Measurements from ENCODE around the gene USP10. TPM values are rescaled to one million over a fixed set of nuclear protein-coding genes. Genes with fewer than 3 reads are reported as not detected.

Gene USP10
- total RNA-seq, 1 donor from 2014 or later = 62.7 TPM

DNA sequence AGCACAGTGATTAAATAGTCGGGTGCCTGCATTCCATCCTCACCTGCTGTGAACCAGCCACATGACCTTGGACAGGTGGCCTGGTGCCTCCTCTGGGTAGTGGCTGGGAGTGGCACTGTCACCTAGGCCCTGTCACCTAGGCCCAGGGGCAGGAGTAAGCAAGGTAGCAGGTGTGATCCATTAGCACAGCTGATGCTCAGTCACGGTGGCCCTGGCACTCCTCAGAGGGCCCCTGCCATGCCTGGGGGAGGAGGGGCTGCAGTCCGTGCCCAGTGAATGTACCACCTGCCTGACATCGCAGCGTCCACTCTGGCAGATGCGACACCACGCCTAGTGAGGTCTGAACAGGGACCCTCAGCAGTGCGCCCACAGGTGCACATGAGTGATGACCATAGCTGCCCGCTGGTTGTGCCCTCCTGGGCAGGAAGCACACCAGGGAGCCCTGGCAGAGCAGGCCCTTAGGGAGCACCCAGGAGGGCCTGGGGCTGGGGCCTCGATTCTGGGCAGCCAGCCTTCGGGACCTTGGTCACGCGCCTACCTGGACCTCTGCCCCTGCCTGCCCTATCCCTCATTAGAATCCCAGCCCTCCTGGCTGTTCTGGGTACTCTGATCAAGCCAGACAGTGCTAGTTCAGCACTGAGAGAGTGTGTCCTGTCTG lies 86.9 kb downstream of the USP10 start:
- TF ChIP-seq, protein P1, sequence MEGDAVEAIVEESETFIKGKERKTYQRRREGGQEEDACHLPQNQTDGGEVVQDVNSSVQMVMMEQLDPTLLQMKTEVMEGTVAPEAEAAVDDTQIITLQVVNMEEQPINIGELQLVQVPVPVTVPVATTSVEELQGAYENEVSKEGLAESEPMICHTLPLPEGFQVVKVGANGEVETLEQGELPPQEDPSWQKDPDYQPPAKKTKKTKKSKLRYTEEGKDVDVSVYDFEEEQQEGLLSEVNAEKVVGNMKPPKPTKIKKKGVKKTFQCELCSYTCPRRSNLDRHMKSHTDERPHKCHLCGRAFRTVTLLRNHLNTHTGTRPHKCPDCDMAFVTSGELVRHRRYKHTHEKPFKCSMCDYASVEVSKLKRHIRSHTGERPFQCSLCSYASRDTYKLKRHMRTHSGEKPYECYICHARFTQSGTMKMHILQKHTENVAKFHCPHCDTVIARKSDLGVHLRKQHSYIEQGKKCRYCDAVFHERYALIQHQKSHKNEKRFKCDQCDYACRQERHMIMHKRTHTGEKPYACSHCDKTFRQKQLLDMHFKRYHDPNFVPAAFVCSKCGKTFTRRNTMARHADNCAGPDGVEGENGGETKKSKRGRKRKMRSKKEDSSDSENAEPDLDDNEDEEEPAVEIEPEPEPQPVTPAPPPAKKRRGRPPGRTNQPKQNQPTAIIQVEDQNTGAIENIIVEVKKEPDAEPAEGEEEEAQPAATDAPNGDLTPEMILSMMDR (IDR thresholded peaks at IDR 0.05) = no peak
- peaks cover 25% of the 10 kb centered on the region for H3K4me1 ChIP-seq
- peak; percentile 34 to 49 for ATAC-seq
- no peak overlapping the region for H3K27ac ChIP-seq
- no peak for DNase-seq
- H3K36me3 ChIP-seq = no peaks in the 10 kb centered on the region
- H3K27me3 ChIP-seq (ENCODE audit: low read depth) = no peaks in the 10 kb centered on the region
- intact Hi-C loops (cut with DNase I) = no loop called here
- no peak overlapping the region for H3K4me3 ChIP-seq
- no peaks in the 10 kb centered on the region for H3K9me3 ChIP-seq

DNA sequence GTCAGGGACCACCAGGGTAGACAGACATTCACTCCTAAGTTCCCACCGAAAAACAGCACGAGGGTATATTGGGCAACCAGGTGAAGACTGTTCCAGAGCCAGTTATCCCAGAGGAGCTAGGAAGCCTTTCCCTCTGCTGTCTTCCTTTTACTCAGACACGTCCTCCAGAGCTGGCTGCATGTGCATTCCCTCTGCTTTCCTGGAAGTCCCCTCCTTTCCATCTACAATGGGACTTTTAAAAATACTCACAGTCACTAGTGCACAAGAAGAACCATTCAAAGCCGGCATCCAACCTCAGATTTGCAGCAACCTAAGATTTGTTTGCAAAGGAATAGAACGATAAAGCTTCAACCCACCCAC lies 87.4 kb downstream of the USP10 start:
- no peak for ATAC-seq
- no peak for DNase-seq

DNA sequence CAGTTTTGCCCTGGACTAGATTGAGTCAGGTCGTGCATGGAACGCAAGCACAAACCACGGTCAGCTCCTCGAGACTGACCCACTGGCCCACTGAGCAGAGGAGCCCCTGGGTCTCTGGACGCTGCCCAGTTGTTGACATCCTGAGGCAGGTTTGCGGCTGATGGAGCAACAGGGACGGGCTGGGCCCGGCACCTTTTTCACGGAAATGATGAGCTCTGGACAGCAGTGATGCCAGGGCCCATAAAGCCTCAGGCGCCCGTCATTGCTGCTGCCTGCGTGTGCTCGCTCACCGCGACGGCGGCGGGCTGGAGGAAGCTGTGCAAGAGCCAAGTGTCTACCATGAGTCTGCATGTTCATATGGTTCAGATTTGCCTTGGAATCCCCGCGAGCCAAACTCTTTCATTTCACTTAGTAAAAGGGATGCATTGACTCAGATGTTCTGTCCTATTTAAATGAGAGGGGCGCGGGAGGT lies 89.2 kb downstream of the USP10 start:
- H3K27ac ChIP-seq = no peak overlapping the region
- H3K36me3 ChIP-seq = no peaks in the 10 kb centered on the region
- intact Hi-C loops (cut with DNase I) = no loop called here
- H3K9me3 ChIP-seq = no peaks in the 10 kb centered on the region
- no peak for DNase-seq
- no peak for ATAC-seq
- H3K27me3 ChIP-seq (ENCODE audit: low read depth) = no peaks in the 10 kb centered on the region
- peaks cover 25% of the 10 kb centered on the region for H3K4me1 ChIP-seq
- H3K4me3 ChIP-seq = no peak overlapping the region
- TF ChIP-seq, protein P1 (IDR thresholded peaks at IDR 0.05) = no peak

More for the DNA sequence above, 87.4 kb downstream of the USP10 start:
- H3K9me3 ChIP-seq = no peaks in the 10 kb centered on the region
- no peak overlapping the region for H3K4me3 ChIP-seq
- peaks cover 25% of the 10 kb centered on the region for H3K4me1 ChIP-seq
- H3K27me3 ChIP-seq (ENCODE audit: low read depth) = no peaks in the 10 kb centered on the region
- TF ChIP-seq, protein P1 (IDR thresholded peaks at IDR 0.05) = no peak
- intact Hi-C loops (cut with DNase I) = no loop called here
- no peaks in the 10 kb centered on the region for H3K36me3 ChIP-seq
- no peak overlapping the region for H3K27ac ChIP-seq

DNA sequence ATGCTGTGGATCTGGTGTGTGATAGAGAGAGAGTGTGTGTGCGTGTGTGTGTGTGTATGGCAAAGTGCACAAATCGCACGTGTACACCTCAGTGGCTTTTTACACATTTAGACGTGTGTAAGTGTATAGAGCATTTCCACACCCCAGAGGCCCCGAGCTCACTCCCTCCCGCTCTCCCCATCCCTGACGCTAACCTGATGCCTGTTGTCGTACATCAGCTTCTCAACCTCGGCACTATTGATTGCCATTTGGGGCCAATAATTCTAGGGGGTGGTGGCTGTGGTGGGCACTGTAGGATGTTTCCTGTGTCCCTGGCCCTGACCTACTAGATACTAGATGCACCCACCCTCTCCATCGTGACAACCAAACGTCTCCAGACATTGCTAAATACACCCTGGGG lies 89.6 kb downstream of the USP10 start:
- DNase-seq (no peak), ATAC-seq (no peak)
- Histone ChIP-seq H3K4me3 (no peak overlapping the region), H3K9me3 (no peaks in the 10 kb centered on the region), H3K27ac (no peak overlapping the region), H3K27me3 (ENCODE audit: low read depth) (no peaks in the 10 kb centered on the region), H3K4me1 (peaks cover 25% of the 10 kb centered on the region), H3K36me3 (no peaks in the 10 kb centered on the region)
- intact Hi-C loops (cut with DNase I) = no loop called here
- TF ChIP-seq, protein P1 (IDR thresholded peaks at IDR 0.05) = no peak

DNA sequence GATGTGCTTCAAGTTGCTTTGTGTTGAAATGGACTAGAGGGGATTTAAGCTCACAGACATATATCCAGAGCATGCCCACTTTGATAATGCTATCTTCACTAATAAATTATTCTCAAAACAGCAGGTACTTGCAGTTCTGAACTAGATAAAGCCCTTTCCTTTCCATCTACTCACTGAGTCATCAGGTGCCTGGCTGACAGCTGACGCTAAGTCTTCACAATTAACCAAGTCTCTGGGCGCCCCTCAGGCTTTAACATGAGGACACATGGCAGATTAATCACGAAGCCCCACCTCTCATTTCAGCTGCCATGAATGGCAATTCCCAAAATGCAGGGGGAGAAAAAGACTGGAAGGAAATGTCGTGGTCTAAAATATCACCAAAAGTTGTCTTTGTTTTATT lies 90.5 kb downstream of the USP10 start:
- ATAC-seq = no peak
- intact Hi-C loops (cut with DNase I) = no loop called here
- TF ChIP-seq, protein P1 (IDR thresholded peaks at IDR 0.05) = no peak
- Histone ChIP-seq H3K27ac (no peak overlapping the region), H3K27me3 (ENCODE audit: low read depth) (no peaks in the 10 kb centered on the region), H3K9me3 (no peaks in the 10 kb centered on the region), H3K4me1 (peaks cover 32% of the 10 kb centered on the region), H3K36me3 (no peaks in the 10 kb centered on the region), H3K4me3 (no peak overlapping the region)
- no peak for DNase-seq
